ENCODE data around the gene EPB41.

EPB41 gene

GRCh38 chr1:29057700-29058099, 143.3 kb downstream of the EPB41 start:
- Histone ChIP-seq H3K27ac (ENCODE audit: extremely low read depth, low read depth, low read length) (no peak overlapping the region), H3K4me3 (ENCODE audit: low read depth, low read length) (no peak overlapping the region), H3K36me3 (ENCODE audit: control insufficient read depth in 2 of 2, insufficient read depth in 1 of 2, low read length in 2 of 2) (peaks cover 0 to 14% of the 10 kb centered on the region in 2 experiments), H3K4me1 (ENCODE audit: control insufficient read depth, insufficient read depth, low read length) (no peaks in the 10 kb centered on the region), H3K9me3 (ENCODE audit: control insufficient read depth, insufficient read depth, low read depth, low read length) (no peaks in the 10 kb centered on the region)
- ChIA-PET CTCF (no interaction called here), POLR2A (no interaction called here)
- TF ChIP-seq ZNF560 (tag by site-specific recombination; IDR thresholded peaks at IDR 0.05; ENCODE audit: borderline replicate concordance) (no peak), ZBTB44 (tag by site-specific recombination; IDR thresholded peaks at IDR 0.05) (peak; percentile 52; the same call in 1 of the 2 replicates)

- peaks cover 4 to 12% of the 10 kb centered on the region in 2 experiments for H3K36me3 ChIP-seq (ENCODE audit: control insufficient read depth in 2 of 2, insufficient read depth in 1 of 2, low read length in 2 of 2)
- POLR2A ChIA-PET, result no interaction called here
- CTCF ChIA-PET, result interaction anchor here (0.7 kb wide), 1 partner anchor 32 kb away, joined by 4 read pairs; no protein-coding TSS in a partner anchor
Measured at GRCh38 chr1:29062157-29062942, 148.0 kb downstream of the EPB41 start.

GRCh38 chr1:29064064-29064463, 149.7 kb downstream of the EPB41 start:
- no peak overlapping the region for H3K4me3 ChIP-seq (ENCODE audit: low read depth, low read length)
- H3K4me1 ChIP-seq (ENCODE audit: control insufficient read depth, insufficient read depth, low read length), result no peaks in the 10 kb centered on the region
- TF ChIP-seq SCRT2 (tag by site-specific recombination; IDR thresholded peaks at IDR 0.05), result no peak
- no peak for TF ChIP-seq ZNF324 (tag by site-specific recombination; IDR thresholded peaks at IDR 0.05)
- TF ChIP-seq ZNF792 (tag by site-specific recombination; IDR thresholded peaks at IDR 0.05), result no peak
- TF ChIP-seq ZNF704 (tag by site-specific recombination; IDR thresholded peaks at IDR 0.05), result no peak
- TF ChIP-seq ZNF645 (tag by site-specific recombination; IDR thresholded peaks at IDR 0.05), result no peak
- no peak for TF ChIP-seq ZNF707 (tag by site-specific recombination; IDR thresholded peaks at IDR 0.05)
- no peak for TF ChIP-seq ZNF629 (tag by site-specific recombination; IDR thresholded peaks at IDR 0.05)
- TF ChIP-seq GFI1B (tag by site-specific recombination; IDR thresholded peaks at IDR 0.05), result no peak
- CTCF ChIA-PET, result interaction anchor here (1.2 to 1.9 kb wide), 2 partner anchors 23 to 53 kb away, joined by 5 to 6 read pairs; no protein-coding TSS in a partner anchor
- H3K27ac ChIP-seq (ENCODE audit: extremely low read depth, low read depth, low read length), result no peak overlapping the region
- H3K36me3 ChIP-seq (ENCODE audit: control insufficient read depth in 2 of 2, insufficient read depth in 1 of 2, low read length in 2 of 2), result peaks cover 4 to 17% of the 10 kb centered on the region in 2 experiments
- POLR2A ChIA-PET, result no interaction called here
- no peaks in the 10 kb centered on the region for H3K9me3 ChIP-seq (ENCODE audit: control insufficient read depth, insufficient read depth, low read depth, low read length)

More at GRCh38 chr1:29062157-29062942, 148.0 kb downstream of the EPB41 start:
- H3K9me3 ChIP-seq (ENCODE audit: control insufficient read depth, insufficient read depth, low read depth, low read length), result no peaks in the 10 kb centered on the region
- H3K4me3 ChIP-seq (ENCODE audit: low read depth, low read length), result no peak overlapping the region
- H3K27ac ChIP-seq (ENCODE audit: extremely low read depth, low read depth, low read length), result no peak overlapping the region
- TF ChIP-seq ZNF140 (tag by site-specific recombination; IDR thresholded peaks at IDR 0.05), result no peak
- no peak for TF ChIP-seq ZNF2 (tag by site-specific recombination; IDR thresholded peaks at IDR 0.05)
- no peak for TF ChIP-seq ZNF366 (tag by site-specific recombination; conservative IDR thresholded peaks at IDR 0.05)
- 0 out of 2 replicates have a peak, but pooled peaks have one; percentile 38 for TF ChIP-seq ZFHX2 (tag by site-specific recombination; conservative IDR thresholded peaks at IDR 0.05)
- TF ChIP-seq ZBTB21 (tag by site-specific recombination; IDR thresholded peaks at IDR 0.05), result no peak
- TF ChIP-seq ZNF645 (tag by site-specific recombination; IDR thresholded peaks at IDR 0.05), result no peak
- TF ChIP-seq GLI4 (tag by site-specific recombination; IDR thresholded peaks at IDR 0.05), result no peak
- TF ChIP-seq ZFP37 (tag by site-specific recombination; IDR thresholded peaks at IDR 0.05), result no peak
- TF ChIP-seq EGR2 (tag by site-specific recombination; IDR thresholded peaks at IDR 0.05; ENCODE audit: low read depth), result peak; percentile 62
- H3K4me1 ChIP-seq (ENCODE audit: control insufficient read depth, insufficient read depth, low read length), result no peaks in the 10 kb centered on the region
